IPS-20b (cell line): ENCODE results near the gene RDH5.

ENCODE experiments used
- H3K27ac ChIP-seq: one replicate; pipeline ENCODE4 v1.5.1; 2013; ENCODE audit warnings: low read length
- H3K27me3 ChIP-seq: 2 replicates; pipeline ENCODE4 v1.6.1; 2013; ENCODE audit warnings: mild to moderate bottlenecking, low read length, inconsistent platforms; ENCODE audit not compliant: insufficient read depth
- H3K36me3 ChIP-seq: 2 replicates; pipeline ENCODE4 v1.6.1; 2013; ENCODE audit warnings: low read depth, mild to moderate bottlenecking, inconsistent platforms, low read length, moderate library complexity; ENCODE audit not compliant: insufficient read depth
- H3K4me1 ChIP-seq: 2 replicates; pipeline ENCODE4 v1.6.1; 2013; ENCODE audit warnings: mild to moderate bottlenecking, control low read depth, inconsistent platforms, low read length, moderate library complexity; ENCODE audit not compliant: insufficient read depth
- H3K4me3 ChIP-seq: 2 replicates; pipeline ENCODE4 v1.5.1; 2013; ENCODE audit warnings: mild to moderate bottlenecking, low read length, inconsistent platforms
- H3K9ac ChIP-seq: 2 replicates; pipeline ENCODE4 v1.6.1; 2013; ENCODE audit warnings: low read depth, mild to moderate bottlenecking, inconsistent platforms, low read length, moderate library complexity
- H3K9me3 ChIP-seq: 2 replicates; pipeline ENCODE4 v1.6.1; 2013; ENCODE audit warnings: mild to moderate bottlenecking, low read depth, low read length, inconsistent platforms; ENCODE audit not compliant: insufficient read depth

RDH5 gene

GRCh38 chr12:55725556-55725955 lies 5.4 kb downstream of the RDH5 start:
- peaks cover 6% of the 10 kb centered on the region; the same call in 1 of the 2 replicates for H3K4me1 ChIP-seq
- H3K27me3 ChIP-seq: no peaks in the 10 kb centered on the region
- no peak overlapping the region for H3K27ac ChIP-seq
- H3K9me3 ChIP-seq: no peaks in the 10 kb centered on the region
- no peak overlapping the region for H3K4me3 ChIP-seq
- no peak overlapping the region for H3K9ac ChIP-seq
- peaks cover 43% of the 10 kb centered on the region for H3K36me3 ChIP-seq

GRCh38 chr12:55726971-55727370 lies 6.8 kb downstream of the RDH5 start:
- H3K36me3 ChIP-seq: peaks cover 43% of the 10 kb centered on the region
- peaks cover 6% of the 10 kb centered on the region; the same call in 1 of the 2 replicates for H3K4me1 ChIP-seq
- peak overlapping the region; percentile 88; the same call in 1 of the 2 replicates for H3K9ac ChIP-seq
- H3K27ac ChIP-seq: no peak overlapping the region
- H3K27me3 ChIP-seq: no peaks in the 10 kb centered on the region
- peak overlapping the region; percentile 83 for H3K4me3 ChIP-seq
- H3K9me3 ChIP-seq: no peaks in the 10 kb centered on the region

GRCh38 chr12:55727643-55728185 lies 7.5 kb downstream of the RDH5 start:
- Histone ChIP-seq H3K27ac (no peak overlapping the region), H3K9me3 (no peaks in the 10 kb centered on the region), H3K4me1 (peaks cover 6% of the 10 kb centered on the region; the same call in 1 of the 2 replicates), H3K9ac (peak overlapping the region; percentile 88), H3K4me3 (peak overlapping the region; percentile 83), H3K36me3 (peaks cover 43% of the 10 kb centered on the region), H3K27me3 (no peaks in the 10 kb centered on the region)

- no peaks in the 10 kb centered on the region for H3K9me3 ChIP-seq
- H3K4me3 ChIP-seq: peak overlapping the region; percentile 83
- peaks cover 36% of the 10 kb centered on the region for H3K36me3 ChIP-seq
- H3K4me1 ChIP-seq: peaks cover 6% of the 10 kb centered on the region; the same call in 1 of the 2 replicates
- H3K27me3 ChIP-seq: no peaks in the 10 kb centered on the region
- H3K27ac ChIP-seq: no peak overlapping the region
- H3K9ac ChIP-seq: peak overlapping the region; percentile 88
Observed at GRCh38 chr12:55728186-55728938, 8.2 kb downstream of the RDH5 start.

GRCh38 chr12:55728939-55729818 lies 9.0 kb downstream of the RDH5 start, which contains the start of gene CD63:
Gene CD63, minus strand, starts transcription at chr12:55729009. Its CDS starts 668 bp downstream, at chr12:55728341.
- no peaks in the 10 kb centered on the region for H3K27me3 ChIP-seq
- peak within 1 kb of the TSS; percentile 83 for H3K4me3 ChIP-seq
- H3K36me3 ChIP-seq: peaks cover 28% of the 10 kb centered on the region
- no peaks in the 10 kb centered on the region for H3K9me3 ChIP-seq
- peak within 1 kb of the TSS; percentile 88 for H3K9ac ChIP-seq
- peaks cover 6% of the 10 kb centered on the region; the same call in 1 of the 2 replicates for H3K4me1 ChIP-seq
- peak within 1 kb of the TSS; percentile 75 for H3K27ac ChIP-seq

- peak overlapping the region; percentile 88; the same call in 1 of the 2 replicates for H3K9ac ChIP-seq
- peaks cover 6% of the 10 kb centered on the region; the same call in 1 of the 2 replicates for H3K4me1 ChIP-seq
- H3K4me3 ChIP-seq: peak overlapping the region; percentile 83
- no peaks in the 10 kb centered on the region for H3K27me3 ChIP-seq
- no peak overlapping the region for H3K27ac ChIP-seq
- H3K9me3 ChIP-seq: no peaks in the 10 kb centered on the region
- peaks cover 19% of the 10 kb centered on the region for H3K36me3 ChIP-seq
Observed at GRCh38 chr12:55729819-55730818, 9.9 kb downstream of the RDH5 start.

GRCh38 chr12:55732288-55732687 lies 12.1 kb downstream of the RDH5 start:
- Histone ChIP-seq H3K9ac (no peak overlapping the region), H3K36me3 (no peaks in the 10 kb centered on the region), H3K27ac (no peak overlapping the region), H3K4me1 (peaks cover 3% of the 10 kb centered on the region; the same call in 1 of the 2 replicates), H3K9me3 (no peaks in the 10 kb centered on the region), H3K4me3 (no peak overlapping the region), H3K27me3 (no peaks in the 10 kb centered on the region)

- no peaks in the 10 kb centered on the region for H3K9me3 ChIP-seq
- no peak overlapping the region for H3K4me3 ChIP-seq
- no peak overlapping the region for H3K27ac ChIP-seq
- peaks cover 5% of the 10 kb centered on the region; the same call in 1 of the 2 replicates for H3K4me1 ChIP-seq
- no peak overlapping the region for H3K9ac ChIP-seq
- H3K36me3 ChIP-seq: no peaks in the 10 kb centered on the region
- H3K27me3 ChIP-seq: no peaks in the 10 kb centered on the region
Observed at GRCh38 chr12:55733021-55733555, 12.9 kb downstream of the RDH5 start.

GRCh38 chr12:55733858-55734257 lies 13.7 kb downstream of the RDH5 start:
- H3K36me3 ChIP-seq: no peaks in the 10 kb centered on the region
- H3K9ac ChIP-seq: no peak overlapping the region
- peaks cover 5% of the 10 kb centered on the region; the same call in 1 of the 2 replicates for H3K4me1 ChIP-seq
- H3K4me3 ChIP-seq: no peak overlapping the region
- H3K27me3 ChIP-seq: no peaks in the 10 kb centered on the region
- no peaks in the 10 kb centered on the region for H3K9me3 ChIP-seq
- no peak overlapping the region for H3K27ac ChIP-seq

GRCh38 chr12:55734595-55734994 lies 14.4 kb downstream of the RDH5 start:
- H3K36me3 ChIP-seq: no peaks in the 10 kb centered on the region
- no peaks in the 10 kb centered on the region for H3K27me3 ChIP-seq
- no peak overlapping the region for H3K9ac ChIP-seq
- no peak overlapping the region for H3K27ac ChIP-seq
- H3K4me1 ChIP-seq: peaks cover 5% of the 10 kb centered on the region; the same call in 1 of the 2 replicates
- no peaks in the 10 kb centered on the region for H3K9me3 ChIP-seq
- H3K4me3 ChIP-seq: no peak overlapping the region
